ENCODE measurements around the gene PCDHGB5.
"Not testable (repeated sequence)": the region's sequence is repeated elsewhere in the genome, so short reads cannot be mapped to it uniquely, and the experiment has no call there.

PCDHGB5 gene

GRCh38 chr5:141432308-141432707 lies 34.6 kb downstream of the PCDHGB5 start:
- DNase-seq; in situ Hi-C loops (cut with HindIII; ENCODE audit: low pct_ligation_motif_present, low pct_unique_long_range_greater_than_20kb, low sequenced_read_pairs): not testable (repeated sequence)

- DNase-seq; in situ Hi-C loops (cut with HindIII; ENCODE audit: low pct_ligation_motif_present, low pct_unique_long_range_greater_than_20kb, low sequenced_read_pairs): not testable (repeated sequence)
Measured at GRCh38 chr5:141432726-141433125, 35.0 kb downstream of the PCDHGB5 start.

- in situ Hi-C loops (cut with HindIII; ENCODE audit: low pct_ligation_motif_present, low pct_unique_long_range_greater_than_20kb, low sequenced_read_pairs), result no loop called here
- DNase-seq, result no peak
Measured at GRCh38 chr5:141434006-141434405, 36.3 kb downstream of the PCDHGB5 start.

- DNase-seq, result no peak
- in situ Hi-C loops (cut with HindIII; ENCODE audit: low pct_ligation_motif_present, low pct_unique_long_range_greater_than_20kb, low sequenced_read_pairs), result no loop called here
Measured at GRCh38 chr5:141437221-141437620, 39.5 kb downstream of the PCDHGB5 start.

GRCh38 chr5:141439411-141440141 lies 41.8 kb downstream of the PCDHGB5 start:
- in situ Hi-C loops (cut with HindIII; ENCODE audit: low pct_ligation_motif_present, low pct_unique_long_range_greater_than_20kb, low sequenced_read_pairs), result no loop called here
- no peak for DNase-seq

GRCh38 chr5:141440341-141440740 lies 42.6 kb downstream of the PCDHGB5 start:
- in situ Hi-C loops (cut with HindIII; ENCODE audit: low pct_ligation_motif_present, low pct_unique_long_range_greater_than_20kb, low sequenced_read_pairs), result no loop called here
- no peak for DNase-seq

GRCh38 chr5:141441571-141442170 lies 43.9 kb downstream of the PCDHGB5 start:
- DNase-seq, result no peak
- in situ Hi-C loops (cut with HindIII; ENCODE audit: low pct_ligation_motif_present, low pct_unique_long_range_greater_than_20kb, low sequenced_read_pairs), result no loop called here
